Colonic mucosa (tissue), 4 donors: Measurements from ENCODE around the gene PLXNA2. TPM values are rescaled to one million over a fixed set of nuclear protein-coding genes. Genes with fewer than 3 reads are reported as not detected.

Source experiments
- DNase-seq: peaks from one replicate; pipeline ENCODE4 v3.0.0-alpha.2; 2020
- H3K27ac ChIP-seq: fragments of 200-600 bp; one replicate; pipeline ENCODE4 v1.8.0; 2021
- H3K27me3 ChIP-seq: fragments of 200-600 bp; one replicate; pipeline ENCODE4 v1.8.0; 2021
- H3K36me3 ChIP-seq: fragments of 200-600 bp; one replicate; pipeline ENCODE4 v1.8.0; 2021
- H3K4me1 ChIP-seq: fragments of 200-600 bp; one replicate; pipeline ENCODE4 v1.8.0; 2021; ENCODE audit warnings: mild to moderate bottlenecking
- H3K4me3 ChIP-seq: fragments of 200-600 bp; one replicate; pipeline ENCODE4 v1.8.0; 2021
- H3K9ac ChIP-seq, 2 donors: one replicate each; pipeline ENCODE4 v1.7.0; 2013; ENCODE audit warnings: control low read depth in 2 of 2, low read depth in 2 of 2, low read length in 2 of 2
- H3K9me3 ChIP-seq: fragments of 200-600 bp; one replicate; pipeline ENCODE4 v1.8.0; 2021
- intact Hi-C: fragments of 100-400 bp; cut with DNase I; formaldehyde crosslinking; loops from one replicate; pipeline ENCODE4 v1.14.1; 2022
- total RNA-seq, 2 donors: library from RNA; stranded (reverse); fragmentation: NEBNext Ultra II Directional in 1 of 2; extraction: Animal tissue kit (Norgen Biotek cat#: 25700) in 1 of 2; gene quantifications; one replicate each; pipeline ENCODE4 v1.2.1, GENCODE V29; 2021
- TF ChIP-seq, protein P1 (sequence below): fragments of 200-600 bp; IDR thresholded peaks from one replicate; pipeline ENCODE4 v1.8.0; 2022; ENCODE audit warnings: antibody characterized with exemption, mild to moderate bottlenecking
- donor health status: healthy.
- donor health status: DM: no; HTN: no; CAD: no.
- donor health status: DM: no; HTN: no; CAD: no.

Gene PLXNA2
- total RNA-seq, 2 donors from 2014 or later: 46.1 to 81.6 TPM

DNA sequence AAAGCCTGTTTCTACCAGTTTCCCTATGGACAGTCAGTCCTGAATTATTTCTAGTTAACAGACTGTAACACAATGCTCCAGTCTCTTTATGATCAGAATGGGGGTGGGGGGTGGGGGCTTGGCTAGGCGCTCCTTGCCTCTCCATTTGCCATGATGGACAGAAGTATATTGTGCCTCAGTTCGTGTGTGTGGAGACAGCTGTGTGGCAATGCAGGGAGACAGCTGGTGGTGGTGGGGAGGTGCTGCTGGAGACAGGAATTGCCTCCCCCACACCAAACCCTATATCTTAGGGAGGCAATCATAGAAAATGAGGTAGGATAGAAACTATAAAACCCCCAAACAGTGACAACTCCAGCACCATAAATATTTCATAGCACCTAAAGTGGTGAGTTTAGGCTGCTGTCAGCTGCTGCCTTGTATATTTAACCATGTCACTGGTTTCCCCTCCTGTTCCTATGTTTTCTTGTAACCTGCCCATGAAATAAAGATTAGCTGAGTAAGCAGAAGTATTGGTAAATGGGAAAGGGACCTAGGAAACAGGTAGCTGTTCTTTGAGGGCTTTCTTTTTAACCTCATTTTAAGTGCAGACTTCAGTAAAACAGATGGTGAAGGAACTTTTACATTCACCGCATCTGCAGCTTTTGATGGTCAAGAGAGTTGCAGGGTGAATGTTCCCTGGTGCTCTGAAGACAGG lies 3.4 kb downstream of the PLXNA2 start:
- Histone ChIP-seq H3K9ac (peak overlapping the region; percentile 33 to 79), H3K4me1 (peaks cover 37% of the 10 kb centered on the region), H3K4me3 (no peak overlapping the region), H3K9me3 (no peaks in the 10 kb centered on the region), H3K27ac (peak overlapping the region; percentile 77), H3K36me3 (no peaks in the 10 kb centered on the region), H3K27me3 (no peaks in the 10 kb centered on the region)
- DNase-seq: no peak
- intact Hi-C loops: loop anchor here (10.0 kb wide), 2 partner anchors 146 to 356 kb away; no protein-coding TSS in a partner anchor
- TF ChIP-seq, protein P1, sequence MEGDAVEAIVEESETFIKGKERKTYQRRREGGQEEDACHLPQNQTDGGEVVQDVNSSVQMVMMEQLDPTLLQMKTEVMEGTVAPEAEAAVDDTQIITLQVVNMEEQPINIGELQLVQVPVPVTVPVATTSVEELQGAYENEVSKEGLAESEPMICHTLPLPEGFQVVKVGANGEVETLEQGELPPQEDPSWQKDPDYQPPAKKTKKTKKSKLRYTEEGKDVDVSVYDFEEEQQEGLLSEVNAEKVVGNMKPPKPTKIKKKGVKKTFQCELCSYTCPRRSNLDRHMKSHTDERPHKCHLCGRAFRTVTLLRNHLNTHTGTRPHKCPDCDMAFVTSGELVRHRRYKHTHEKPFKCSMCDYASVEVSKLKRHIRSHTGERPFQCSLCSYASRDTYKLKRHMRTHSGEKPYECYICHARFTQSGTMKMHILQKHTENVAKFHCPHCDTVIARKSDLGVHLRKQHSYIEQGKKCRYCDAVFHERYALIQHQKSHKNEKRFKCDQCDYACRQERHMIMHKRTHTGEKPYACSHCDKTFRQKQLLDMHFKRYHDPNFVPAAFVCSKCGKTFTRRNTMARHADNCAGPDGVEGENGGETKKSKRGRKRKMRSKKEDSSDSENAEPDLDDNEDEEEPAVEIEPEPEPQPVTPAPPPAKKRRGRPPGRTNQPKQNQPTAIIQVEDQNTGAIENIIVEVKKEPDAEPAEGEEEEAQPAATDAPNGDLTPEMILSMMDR: no peak

DNA sequence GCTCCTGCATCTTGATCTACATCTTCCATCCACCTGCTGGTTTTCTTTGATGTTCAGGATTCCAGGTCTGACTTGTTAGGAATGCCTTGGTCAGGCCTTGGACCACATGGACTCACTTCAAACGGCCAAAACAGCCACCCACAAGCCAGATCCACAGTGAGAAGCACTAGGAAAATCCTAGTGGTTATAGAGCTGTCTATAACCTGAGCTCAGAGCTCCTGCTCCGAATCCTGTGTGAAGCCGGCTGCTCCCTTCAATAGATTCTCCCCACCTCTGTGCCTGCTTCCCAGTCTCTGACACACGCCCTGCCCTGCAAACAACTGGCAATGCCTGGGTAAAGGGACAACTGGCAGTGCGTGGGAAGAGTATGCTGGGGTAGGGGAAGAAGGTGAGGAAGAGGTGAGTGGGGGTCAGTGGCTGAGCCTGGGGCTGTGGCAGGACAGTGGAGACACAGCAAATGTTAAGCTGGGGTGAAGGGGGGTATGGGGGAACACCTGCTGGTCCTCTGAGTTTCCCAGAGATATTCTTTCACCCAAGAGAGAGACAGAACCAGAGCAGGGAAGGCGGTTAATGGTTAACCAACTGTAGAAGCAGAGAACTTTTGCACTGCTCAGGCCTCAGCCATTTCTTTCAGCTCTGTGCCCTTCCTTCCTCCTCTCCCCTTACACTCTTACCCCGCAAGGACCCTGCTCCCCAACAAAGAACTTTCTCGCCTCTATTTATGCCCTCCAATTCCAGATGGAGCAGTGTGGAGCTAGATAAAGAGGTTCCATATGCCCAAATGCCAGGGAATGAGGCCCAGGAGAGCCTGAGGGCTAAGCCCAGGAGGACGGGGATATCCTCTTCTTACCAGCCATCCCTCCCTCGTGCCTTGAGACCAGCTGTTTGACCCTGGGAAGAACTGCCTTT lies 4.5 kb downstream of the PLXNA2 start:
- DNase-seq: peak; percentile 84
- intact Hi-C loops: loop anchor here (5.0 to 10.0 kb wide), 4 partner anchors 37 to 355 kb away; no protein-coding TSS in a partner anchor
- Histone ChIP-seq H3K27ac (peak overlapping the region; percentile 77), H3K36me3 (no peaks in the 10 kb centered on the region), H3K27me3 (no peaks in the 10 kb centered on the region), H3K9me3 (no peaks in the 10 kb centered on the region), H3K4me3 (peak overlapping the region; percentile 3), H3K9ac (peak overlapping the region; percentile 57 to 79), H3K4me1 (peaks cover 40% of the 10 kb centered on the region)
- TF ChIP-seq, protein P1: no peak

DNA sequence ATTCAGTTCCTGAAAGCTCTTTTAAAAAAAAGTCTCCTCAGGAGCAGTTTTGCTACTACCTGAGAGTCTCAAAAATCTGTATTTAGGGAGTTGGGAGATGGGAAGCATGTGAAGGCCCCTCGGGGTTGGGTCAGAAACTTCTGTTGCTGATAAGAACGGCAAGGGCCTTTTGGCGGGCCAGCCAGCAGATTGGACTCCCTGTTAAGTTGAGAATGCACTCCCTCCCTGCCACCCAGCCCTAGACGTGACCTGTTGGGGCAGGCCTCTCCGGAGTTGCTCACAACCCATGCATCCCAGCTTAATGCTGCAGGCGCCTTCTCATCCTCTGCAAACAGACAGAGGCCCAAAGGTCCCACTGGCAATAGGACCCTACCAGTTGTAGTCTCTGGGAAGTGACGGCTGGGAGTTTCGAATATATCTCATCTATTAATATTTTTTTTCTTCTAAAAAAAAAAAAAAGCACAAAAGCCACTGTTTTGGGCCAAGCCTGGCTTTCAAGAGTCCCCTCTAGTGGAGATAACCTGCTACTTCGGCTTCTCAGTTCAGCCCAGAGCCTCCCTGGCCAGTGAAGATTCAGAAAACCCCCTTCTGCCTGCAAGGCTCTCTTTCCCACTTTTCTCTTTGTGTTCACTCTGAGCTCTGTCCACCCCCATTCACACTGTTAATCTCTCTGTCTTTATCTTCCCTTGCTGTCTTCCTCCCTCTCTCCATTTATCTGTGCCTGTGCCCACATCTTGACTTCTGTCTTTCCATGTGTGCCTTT lies 5.3 kb downstream of the PLXNA2 start:
- Histone ChIP-seq H3K9ac (peak overlapping the region in 1 of 2 donors; percentile 79), H3K27ac (peak overlapping the region; percentile 77), H3K4me1 (peaks cover 40% of the 10 kb centered on the region), H3K36me3 (no peaks in the 10 kb centered on the region), H3K27me3 (no peaks in the 10 kb centered on the region), H3K4me3 (no peak overlapping the region), H3K9me3 (no peaks in the 10 kb centered on the region)
- TF ChIP-seq, protein P1: peak; percentile 68
- intact Hi-C loops: loop anchor here (5.0 to 10.0 kb wide), 2 partner anchors 37 to 54 kb away; no protein-coding TSS in a partner anchor
- DNase-seq: peak; percentile 44

DNA sequence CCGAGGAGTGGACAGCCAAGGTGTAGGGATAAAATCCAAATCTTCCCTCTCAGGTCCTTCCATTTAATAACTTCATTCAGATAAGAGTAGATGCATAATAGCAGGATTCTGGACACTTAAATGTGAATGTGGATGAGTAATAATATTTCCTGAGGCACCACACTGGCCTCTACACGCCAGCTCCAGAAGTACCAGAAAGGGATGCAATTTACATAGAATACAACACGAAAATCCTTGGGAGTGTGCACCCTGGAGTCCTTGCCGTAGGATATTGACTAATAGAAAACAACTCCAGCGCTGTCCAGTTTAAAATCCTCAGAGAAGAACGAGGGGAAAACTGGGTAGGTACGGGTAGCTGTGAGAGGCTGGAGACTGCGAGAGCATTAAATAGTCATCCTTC lies 6.9 kb downstream of the PLXNA2 start:
- no peaks in the 10 kb centered on the region for H3K27me3 ChIP-seq
- no peak for DNase-seq
- peak overlapping the region; percentile 78 for H3K27ac ChIP-seq
- H3K36me3 ChIP-seq: no peaks in the 10 kb centered on the region
- no peak overlapping the region for H3K9ac ChIP-seq
- H3K4me1 ChIP-seq: peaks cover 49% of the 10 kb centered on the region
- H3K9me3 ChIP-seq: no peaks in the 10 kb centered on the region
- TF ChIP-seq, protein P1: no peak
- no peak overlapping the region for H3K4me3 ChIP-seq
- intact Hi-C loops: loop anchor here (5.0 to 10.0 kb wide), 2 partner anchors 35 to 52 kb away; no protein-coding TSS in a partner anchor
